Pons (tissue), 1 donor: Measurements from ENCODE around the gene VSIG8.

Experiments used
- DNase-seq: peaks from one replicate; pipeline ENCODE4 v3.0.0-alpha.2; 2016; ENCODE audit warnings: low spot score

VSIG8 gene

GRCh38 chr1:159883134-159883533, 20.7 kb upstream of the VSIG8 start:
- DNase-seq = no peak

GRCh38 chr1:159882527-159882862, 20.0 kb upstream of the VSIG8 start:
- no peak for DNase-seq

GRCh38 chr1:159881622-159882526, 19.4 kb upstream of the VSIG8 start:
- peak; percentile 38 for DNase-seq

- no peak for DNase-seq
These were observed 18.0 kb upstream of the VSIG8 start for GRCh38 chr1:159880430-159880829.

GRCh38 chr1:159879977-159880376, 17.5 kb upstream of the VSIG8 start:
- DNase-seq = no peak

GRCh38 chr1:159879136-159879535, 16.7 kb upstream of the VSIG8 start:
- no peak for DNase-seq

- DNase-seq = no peak
These were observed 15.4 kb upstream of the VSIG8 start for GRCh38 chr1:159877695-159878444.

GRCh38 chr1:159873530-159874143, 11.2 kb upstream of the VSIG8 start:
- DNase-seq = no peak

- no peak for DNase-seq
These were observed 10.4 kb upstream of the VSIG8 start for GRCh38 chr1:159872891-159873290.

GRCh38 chr1:159870704-159871103, 8.2 kb upstream of the VSIG8 start:
- DNase-seq = no peak

GRCh38 chr1:159869607-159870006, 7.2 kb upstream of the VSIG8 start:
- no peak for DNase-seq

- no peak for DNase-seq
These were observed 6.7 kb upstream of the VSIG8 start for GRCh38 chr1:159869173-159869572.

GRCh38 chr1:159868766-159869165, 6.3 kb upstream of the VSIG8 start:
- no peak for DNase-seq

GRCh38 chr1:159867664-159868026, 5.2 kb upstream of the VSIG8 start:
- no peak for DNase-seq

- DNase-seq = no peak
These were observed 4.6 kb upstream of the VSIG8 start for GRCh38 chr1:159866905-159867663.

GRCh38 chr1:159866066-159866465, 3.6 kb upstream of the VSIG8 start:
- DNase-seq = no peak

- no peak for DNase-seq
These were observed 1.8 kb upstream of the VSIG8 start for GRCh38 chr1:159864262-159864661.

GRCh38 chr1:159862031-159862430, 426 bp downstream of the VSIG8 start:
- DNase-seq = no peak

GRCh38 chr1:159861218-159861617, 1.2 kb downstream of the VSIG8 start:
- DNase-seq = no peak

GRCh38 chr1:159860456-159860855, 2.0 kb downstream of the VSIG8 start:
- no peak for DNase-seq

GRCh38 chr1:159859767-159860322, 2.6 kb downstream of the VSIG8 start:
- no peak for DNase-seq

- DNase-seq = no peak
These were observed 4.6 kb downstream of the VSIG8 start for GRCh38 chr1:159857889-159858288.
